ENCODE results near the gene CCDC47.
"Not testable (repeated sequence)": the region's sequence is repeated elsewhere in the genome, so short reads cannot be mapped to it uniquely, and the experiment has no call there.

Gene CCDC47

DNA sequence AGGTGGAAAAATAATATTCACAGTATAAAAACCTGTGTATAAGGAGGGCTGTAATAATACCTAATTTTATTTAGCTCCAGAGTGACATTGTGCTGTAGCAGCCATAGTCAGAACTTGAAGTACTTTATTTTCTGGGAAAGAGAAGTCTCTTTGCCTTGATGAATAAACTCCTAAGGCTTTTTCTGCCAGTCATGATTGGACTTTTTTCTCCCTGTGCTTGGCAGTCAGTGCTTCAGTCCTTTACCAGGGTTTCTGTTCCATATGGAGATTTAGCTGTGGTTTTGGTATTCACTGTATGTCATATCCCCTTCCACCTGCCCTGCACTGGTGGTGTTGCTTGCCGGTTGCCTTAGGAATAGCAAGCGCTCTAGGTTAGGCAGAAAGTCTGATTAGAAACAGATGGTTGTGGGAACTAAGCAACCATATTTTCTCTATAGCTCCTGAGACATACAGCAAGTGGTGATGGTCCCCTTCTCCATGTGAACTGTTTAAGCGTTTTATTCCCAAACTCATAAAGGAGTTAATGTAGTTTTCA is 25.2 kb upstream of the CCDC47 start:
- Mint-ChIP-seq H3K4me3 (no peak overlapping the region), H3K36me3 (ENCODE audit: low read depth) (peaks cover 96% of the 10 kb centered on the region), H3K27ac (no peak overlapping the region), H3K9me3 (no peaks in the 10 kb centered on the region), H3K4me1 (ENCODE audit: low read depth) (peaks cover 2% of the 10 kb centered on the region), H3K27me3 (no peaks in the 10 kb centered on the region)
- no peak for DNase-seq

- not testable (repeated sequence) for H3K9me3 Mint-ChIP-seq; H3K4me1 Mint-ChIP-seq (ENCODE audit: low read depth); H3K4me3 Mint-ChIP-seq; H3K27me3 Mint-ChIP-seq; DNase-seq
- H3K27ac Mint-ChIP-seq: peak overlapping the region; percentile 47
- H3K36me3 Mint-ChIP-seq (ENCODE audit: low read depth): peaks cover 96% of the 10 kb centered on the region
Observed at GRCh38 chr17:63796375-63796774, 23.0 kb upstream of the CCDC47 start.

GRCh38 chr17:63792055-63792729 is 18.8 kb upstream of the CCDC47 start:
- no peak overlapping the region for H3K4me3 Mint-ChIP-seq
- H3K9me3 Mint-ChIP-seq: no peaks in the 10 kb centered on the region
- peaks cover 92% of the 10 kb centered on the region for H3K36me3 Mint-ChIP-seq (ENCODE audit: low read depth)

DNA sequence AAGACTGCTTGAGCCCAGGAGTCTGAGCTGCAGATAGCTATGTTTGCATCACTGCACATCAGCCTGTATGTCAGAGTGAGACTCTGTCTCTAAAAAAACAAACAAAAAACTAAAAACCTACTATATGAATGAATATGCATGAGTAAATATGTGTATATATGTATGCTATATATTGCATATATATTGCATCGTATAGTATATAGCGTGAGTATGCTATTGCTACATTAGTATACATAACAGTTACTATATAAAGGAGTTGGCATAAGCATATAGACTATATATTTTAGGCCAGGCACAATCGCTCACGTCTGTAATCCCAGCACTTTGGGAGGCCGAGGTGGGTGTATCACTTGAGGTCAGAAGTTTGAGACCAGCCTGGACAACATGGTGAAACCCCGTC is 16.7 kb upstream of the CCDC47 start:
- DNase-seq: no peak
- H3K4me1 Mint-ChIP-seq (ENCODE audit: low read depth): peaks cover 8% of the 10 kb centered on the region
- no peaks in the 10 kb centered on the region for H3K27me3 Mint-ChIP-seq
- no peak overlapping the region for H3K4me3 Mint-ChIP-seq
- H3K9me3 Mint-ChIP-seq: no peaks in the 10 kb centered on the region
- H3K36me3 Mint-ChIP-seq (ENCODE audit: low read depth): peaks cover 89% of the 10 kb centered on the region
- H3K27ac Mint-ChIP-seq: no peak overlapping the region

More at GRCh38 chr17:63792055-63792729, 18.8 kb upstream of the CCDC47 start:
- H3K27ac Mint-ChIP-seq: peak overlapping the region; percentile 18
- H3K27me3 Mint-ChIP-seq: no peaks in the 10 kb centered on the region
- DNase-seq: no peak
- H3K4me1 Mint-ChIP-seq (ENCODE audit: low read depth): peaks cover 6% of the 10 kb centered on the region

DNA sequence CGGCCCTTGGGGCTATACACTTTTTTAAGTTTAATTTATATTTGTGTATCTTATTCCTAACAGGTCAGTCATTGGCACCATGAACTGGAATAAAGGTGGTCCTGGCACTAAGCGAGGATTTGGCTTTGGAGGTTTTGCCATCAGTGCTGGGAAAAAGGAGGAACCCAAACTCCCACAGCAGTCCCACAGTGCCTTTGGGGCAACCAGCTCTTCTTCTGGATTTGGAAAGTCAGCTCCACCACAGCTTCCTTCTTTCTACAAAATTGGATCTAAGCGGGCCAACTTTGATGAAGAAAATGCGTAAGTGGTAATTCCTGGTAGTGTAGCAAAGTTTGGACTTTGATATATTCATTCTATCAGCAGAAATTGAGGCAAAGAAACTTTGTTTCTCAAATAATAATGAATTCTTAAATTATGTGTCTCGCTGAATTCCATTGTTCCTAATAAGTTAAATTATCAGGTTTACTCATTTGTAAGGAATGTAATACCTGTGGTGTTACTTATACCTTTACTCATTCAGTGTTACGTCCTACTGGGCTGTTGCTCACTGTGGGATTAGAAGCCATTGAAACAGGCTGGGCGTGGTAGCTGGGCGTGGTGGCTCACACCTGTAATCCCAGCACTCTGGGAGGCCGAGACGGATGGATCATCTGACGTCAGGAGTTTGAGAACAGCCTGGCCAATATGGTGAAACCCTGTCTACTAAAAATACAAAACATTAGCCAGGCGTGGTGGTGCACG is 13.7 kb upstream of the CCDC47 start:
- Mint-ChIP-seq H3K4me3 (no peak overlapping the region), H3K27ac (no peak overlapping the region), H3K9me3 (no peaks in the 10 kb centered on the region), H3K4me1 (ENCODE audit: low read depth) (peaks cover 26% of the 10 kb centered on the region), H3K36me3 (ENCODE audit: low read depth) (peaks cover 88% of the 10 kb centered on the region), H3K27me3 (no peaks in the 10 kb centered on the region)
- no peak for DNase-seq

- no peak for DNase-seq
- peaks cover 86% of the 10 kb centered on the region for H3K36me3 Mint-ChIP-seq (ENCODE audit: low read depth)
- no peak overlapping the region for H3K4me3 Mint-ChIP-seq
- peak overlapping the region; percentile 30 for H3K27ac Mint-ChIP-seq
- H3K4me1 Mint-ChIP-seq (ENCODE audit: low read depth): peaks cover 29% of the 10 kb centered on the region
- H3K27me3 Mint-ChIP-seq: no peaks in the 10 kb centered on the region
- no peaks in the 10 kb centered on the region for H3K9me3 Mint-ChIP-seq
Observed at GRCh38 chr17:63786117-63786516, 12.7 kb upstream of the CCDC47 start.

DNA sequence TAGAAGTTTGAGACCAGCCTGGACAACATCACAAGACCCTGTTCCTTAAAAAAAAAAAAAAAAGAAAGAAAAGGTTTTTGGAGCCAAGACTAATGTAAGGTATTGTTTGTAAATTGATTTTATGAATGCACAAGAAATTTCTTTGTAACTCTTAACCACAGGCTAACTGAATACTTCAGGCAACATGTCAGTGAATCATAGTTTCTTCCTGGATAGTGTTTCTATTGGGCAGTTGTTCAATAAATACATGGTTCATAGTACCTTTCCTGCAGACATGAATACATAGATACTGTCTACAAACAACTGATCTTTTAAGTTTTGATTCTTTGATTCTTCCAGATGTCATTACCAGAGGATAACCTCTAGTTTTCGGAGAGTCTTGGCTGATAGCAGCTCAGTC is 12.2 kb upstream of the CCDC47 start:
- Mint-ChIP-seq H3K9me3 (no peaks in the 10 kb centered on the region), H3K4me1 (ENCODE audit: low read depth) (peaks cover 34% of the 10 kb centered on the region), H3K27ac (peak overlapping the region; percentile 33), H3K4me3 (no peak overlapping the region), H3K36me3 (ENCODE audit: low read depth) (peaks cover 88% of the 10 kb centered on the region), H3K27me3 (no peaks in the 10 kb centered on the region)
- DNase-seq: no peak

DNA sequence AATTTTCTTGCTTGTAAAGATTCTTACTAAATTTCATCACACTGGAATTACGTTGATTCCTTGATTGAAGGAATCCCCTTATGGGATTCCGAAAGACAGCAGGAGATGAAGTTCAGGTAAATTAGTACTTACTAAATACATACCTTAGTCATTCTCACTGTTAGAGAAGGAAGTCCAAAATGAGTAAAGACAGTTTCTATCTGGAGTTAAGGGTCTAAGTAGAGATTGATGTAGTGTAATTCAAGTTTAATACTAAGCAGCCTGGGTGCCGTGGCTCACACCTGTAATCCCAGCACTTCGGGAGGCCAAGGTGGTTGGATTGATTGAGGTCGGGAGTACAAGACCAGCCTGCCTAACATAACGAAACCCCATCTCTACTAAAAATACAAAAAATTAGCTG is 10.1 kb upstream of the CCDC47 start:
- Mint-ChIP-seq H3K27me3 (no peaks in the 10 kb centered on the region), H3K27ac (peak overlapping the region; percentile 31), H3K4me1 (ENCODE audit: low read depth) (peaks cover 51% of the 10 kb centered on the region), H3K9me3 (no peaks in the 10 kb centered on the region), H3K36me3 (ENCODE audit: low read depth) (peaks cover 90% of the 10 kb centered on the region), H3K4me3 (no peak overlapping the region)
- DNase-seq: no peak

DNA sequence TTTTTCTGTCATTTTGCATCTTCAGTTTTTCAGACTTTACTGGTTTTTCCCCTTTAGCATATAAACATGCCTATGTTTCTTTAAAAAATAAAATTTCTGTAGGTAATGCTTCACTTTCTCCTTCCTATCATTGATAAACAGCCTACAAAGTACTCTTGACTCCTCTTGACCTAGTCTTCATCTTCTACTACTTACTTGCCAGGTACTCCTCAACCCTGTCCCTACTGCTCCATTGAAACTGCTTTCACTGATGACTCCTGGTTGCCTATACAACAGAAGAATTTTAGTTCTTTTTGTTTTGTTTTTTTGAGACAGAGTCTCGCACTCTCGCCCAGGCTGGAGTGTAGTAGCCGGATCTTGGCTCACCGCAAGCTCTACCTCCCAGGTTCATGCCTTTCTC is 7.5 kb upstream of the CCDC47 start:
- peak overlapping the region; percentile 79 for H3K27ac Mint-ChIP-seq
- H3K27me3 Mint-ChIP-seq: no peaks in the 10 kb centered on the region
- H3K36me3 Mint-ChIP-seq (ENCODE audit: low read depth): peaks cover 92% of the 10 kb centered on the region
- peaks cover 73% of the 10 kb centered on the region for H3K4me1 Mint-ChIP-seq (ENCODE audit: low read depth)
- no peak for DNase-seq
- no peak overlapping the region for H3K4me3 Mint-ChIP-seq
- H3K9me3 Mint-ChIP-seq: no peaks in the 10 kb centered on the region

- Mint-ChIP-seq H3K36me3 (ENCODE audit: low read depth) (peaks cover 90% of the 10 kb centered on the region), H3K9me3 (no peaks in the 10 kb centered on the region), H3K4me3 (no peak overlapping the region), H3K4me1 (ENCODE audit: low read depth) (peaks cover 74% of the 10 kb centered on the region), H3K27ac (peak overlapping the region; percentile 79), H3K27me3 (no peaks in the 10 kb centered on the region)
- DNase-seq: no peak
Observed at GRCh38 chr17:63780507-63780906, 7.1 kb upstream of the CCDC47 start.

DNA sequence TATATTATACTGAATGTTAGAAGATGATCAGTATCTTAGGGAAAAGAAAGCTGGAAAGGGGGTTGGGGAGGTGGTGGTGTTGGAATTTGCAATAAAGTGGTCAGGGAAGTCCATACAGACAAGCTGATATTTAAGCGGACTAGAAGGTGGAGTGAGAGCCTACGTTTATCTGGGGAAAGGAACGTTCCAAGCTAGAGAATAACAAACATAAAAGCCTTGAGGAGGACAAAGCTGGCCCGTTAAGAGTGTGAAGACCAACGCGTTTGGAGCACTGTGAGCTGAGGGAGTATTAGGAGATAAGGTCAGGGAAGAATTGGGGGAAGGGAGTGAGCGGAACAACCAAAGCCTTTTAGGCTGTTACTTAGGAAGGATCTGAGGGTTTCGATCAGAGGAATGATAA is 2.0 kb upstream of the CCDC47 start:
- no peak for DNase-seq
- Mint-ChIP-seq H3K27me3 (no peaks in the 10 kb centered on the region), H3K4me1 (ENCODE audit: low read depth) (peaks cover 66% of the 10 kb centered on the region), H3K4me3 (peak overlapping the region; percentile 98), H3K27ac (peak overlapping the region; percentile 100), H3K36me3 (ENCODE audit: low read depth) (peaks cover 88% of the 10 kb centered on the region), H3K9me3 (no peaks in the 10 kb centered on the region)

GRCh38 chr17:63774969-63775265 is 1.5 kb upstream of the CCDC47 start:
- no peaks in the 10 kb centered on the region for H3K9me3 Mint-ChIP-seq
- H3K27ac Mint-ChIP-seq: peak overlapping the region; percentile 100
- H3K4me3 Mint-ChIP-seq: peak overlapping the region; percentile 98
- H3K36me3 Mint-ChIP-seq (ENCODE audit: low read depth): peaks cover 88% of the 10 kb centered on the region
- H3K4me1 Mint-ChIP-seq (ENCODE audit: low read depth): peaks cover 66% of the 10 kb centered on the region
- no peak for DNase-seq
- no peaks in the 10 kb centered on the region for H3K27me3 Mint-ChIP-seq

DNA sequence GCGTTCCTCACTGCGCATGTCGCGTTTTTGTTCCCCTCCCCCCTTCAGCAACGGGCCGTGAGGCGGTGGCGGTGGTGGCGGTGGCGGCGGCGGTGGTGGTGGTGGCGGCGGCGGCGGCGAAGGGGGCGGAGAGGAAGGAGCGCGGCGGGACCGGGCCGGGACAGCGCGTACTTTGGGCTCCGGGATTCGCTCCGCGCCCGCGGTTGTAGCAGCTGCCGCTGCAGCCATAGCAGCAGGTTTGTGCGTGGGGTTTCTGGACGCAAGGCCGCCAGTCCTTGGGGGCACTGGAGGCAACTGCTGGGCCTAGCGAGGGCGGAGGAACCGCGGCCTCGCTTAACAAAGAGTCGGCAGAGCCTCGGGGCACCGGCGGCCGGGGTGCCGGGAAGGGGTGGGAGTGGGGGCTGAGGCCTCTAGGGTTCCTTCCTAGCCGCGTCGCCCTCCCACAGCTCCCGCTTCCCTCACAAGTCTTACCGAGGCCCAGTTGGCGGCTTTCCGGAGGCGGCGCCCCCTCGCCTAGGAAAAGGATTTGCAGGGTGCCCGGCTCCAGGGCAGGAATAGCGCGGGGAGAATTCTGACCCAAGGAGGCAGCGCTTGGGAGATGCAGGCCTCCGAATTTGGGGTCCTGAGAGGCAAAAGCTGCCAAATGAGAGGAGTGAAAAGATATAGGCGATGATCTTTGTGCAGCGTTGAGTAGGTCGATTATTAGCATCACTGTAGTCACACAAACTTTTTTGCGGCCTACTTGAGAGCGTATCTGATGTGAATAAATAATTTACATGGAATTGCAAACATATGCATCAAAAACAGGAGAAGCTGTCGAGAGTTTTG is 958 bp upstream of the CCDC47 start, which contains the start of gene DDX42:
TSS of gene DDX42 (plus strand) at position 30 of the 828 bp plus-strand sequence. CDS start 12,880 bp downstream, outside the sequence.
- Mint-ChIP-seq H3K9me3 (no peaks in the 10 kb centered on the region), H3K27ac (peak within 1 kb of the TSS; percentile 100), H3K36me3 (ENCODE audit: low read depth) (peaks cover 86% of the 10 kb centered on the region), H3K4me3 (peak within 1 kb of the TSS; percentile 98), H3K4me1 (ENCODE audit: low read depth) (peaks cover 61% of the 10 kb centered on the region), H3K27me3 (no peaks in the 10 kb centered on the region)
- no peak for DNase-seq

DNA sequence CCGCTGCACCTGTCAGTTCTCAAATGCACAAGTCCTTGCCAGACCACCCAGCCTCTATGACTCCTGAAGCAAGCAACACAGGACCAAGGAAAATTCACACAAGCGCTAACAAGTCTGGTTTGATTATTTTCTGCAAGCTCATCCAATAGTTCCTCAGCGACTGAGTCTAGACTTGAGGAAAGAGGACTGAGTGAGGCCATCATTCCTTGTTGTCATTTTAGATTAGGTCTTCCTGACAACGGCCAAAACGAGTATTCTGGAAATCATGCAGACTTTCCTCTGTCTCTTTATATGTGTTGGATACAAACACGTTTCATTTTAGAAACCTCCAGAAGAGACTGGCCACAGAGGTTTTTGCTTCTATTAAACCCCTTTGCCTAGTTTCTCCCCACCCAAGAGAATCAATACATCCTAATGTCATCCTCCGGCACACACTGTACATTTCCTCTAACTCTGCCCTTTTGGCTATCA is 561 bp downstream of the CCDC47 start:
- Mint-ChIP-seq H3K36me3 (ENCODE audit: low read depth) (peaks cover 86% of the 10 kb centered on the region), H3K4me1 (ENCODE audit: low read depth) (peaks cover 60% of the 10 kb centered on the region), H3K9me3 (no peaks in the 10 kb centered on the region), H3K27ac (peak overlapping the region; percentile 100), H3K27me3 (no peaks in the 10 kb centered on the region), H3K4me3 (peak overlapping the region; percentile 98)
- no peak for DNase-seq

Measured in activated T-cell treated with anti-CD3 and anti-CD28 coated beads, Interleukin-2, amount 50 U/mL, for 24 hours (primary cell).